Liver (tissue), 3 donors: ENCODE measurements around the gene CNKSR3.

Source experiments
- TF ChIP-seq, protein P1 (sequence below): fragments of 150-350 bp; IDR thresholded peaks from 2 replicates; pipeline ENCODE4 v1.5.1; 2017; ENCODE audit warnings: improper control_type of control experiment, low read depth, low read length; ENCODE audit not compliant: missing input control
- TF ChIP-seq, protein P2 (sequence below): IDR thresholded peaks from 2 replicates; pipeline ENCODE4 v1.6.1; 2016; ENCODE audit warnings: antibody characterized with exemption
- donor health status: healthy.
- donor health status: healthy.

DNA sequence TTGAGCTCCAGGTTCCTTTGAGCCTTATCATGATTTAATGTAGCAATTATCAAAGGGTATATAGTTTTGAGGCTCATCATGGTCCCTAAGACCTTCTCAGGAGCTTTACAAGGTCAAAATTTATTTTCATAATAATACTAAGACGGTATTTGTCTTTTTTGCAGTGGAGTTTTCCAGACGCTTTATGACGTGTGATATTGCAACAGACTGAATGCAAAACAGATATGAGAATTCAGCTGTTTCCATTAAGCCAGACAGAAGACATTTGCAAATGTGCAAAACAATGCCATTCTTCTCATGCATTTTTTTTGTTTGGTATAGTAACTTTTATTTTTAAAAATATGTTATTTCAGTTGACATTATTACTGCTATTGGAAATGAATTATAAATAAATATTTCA is 24.7 kb upstream of the CNKSR3 start:
- TF ChIP-seq, protein P1, sequence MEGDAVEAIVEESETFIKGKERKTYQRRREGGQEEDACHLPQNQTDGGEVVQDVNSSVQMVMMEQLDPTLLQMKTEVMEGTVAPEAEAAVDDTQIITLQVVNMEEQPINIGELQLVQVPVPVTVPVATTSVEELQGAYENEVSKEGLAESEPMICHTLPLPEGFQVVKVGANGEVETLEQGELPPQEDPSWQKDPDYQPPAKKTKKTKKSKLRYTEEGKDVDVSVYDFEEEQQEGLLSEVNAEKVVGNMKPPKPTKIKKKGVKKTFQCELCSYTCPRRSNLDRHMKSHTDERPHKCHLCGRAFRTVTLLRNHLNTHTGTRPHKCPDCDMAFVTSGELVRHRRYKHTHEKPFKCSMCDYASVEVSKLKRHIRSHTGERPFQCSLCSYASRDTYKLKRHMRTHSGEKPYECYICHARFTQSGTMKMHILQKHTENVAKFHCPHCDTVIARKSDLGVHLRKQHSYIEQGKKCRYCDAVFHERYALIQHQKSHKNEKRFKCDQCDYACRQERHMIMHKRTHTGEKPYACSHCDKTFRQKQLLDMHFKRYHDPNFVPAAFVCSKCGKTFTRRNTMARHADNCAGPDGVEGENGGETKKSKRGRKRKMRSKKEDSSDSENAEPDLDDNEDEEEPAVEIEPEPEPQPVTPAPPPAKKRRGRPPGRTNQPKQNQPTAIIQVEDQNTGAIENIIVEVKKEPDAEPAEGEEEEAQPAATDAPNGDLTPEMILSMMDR = no peak
- TF ChIP-seq, protein P2, sequence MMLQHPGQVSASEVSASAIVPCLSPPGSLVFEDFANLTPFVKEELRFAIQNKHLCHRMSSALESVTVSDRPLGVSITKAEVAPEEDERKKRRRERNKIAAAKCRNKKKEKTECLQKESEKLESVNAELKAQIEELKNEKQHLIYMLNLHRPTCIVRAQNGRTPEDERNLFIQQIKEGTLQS = no peak
